GM21360 (cell line): ENCODE measurements around the gene MOK.

ENCODE experiments used
- ATAC-seq: cut with Tn5 transposase; IDR thresholded peaks from one replicate; pipeline ENCODE4 v1.9.1; 2021; ENCODE audit warnings: mild to moderate bottlenecking, moderate library complexity; ENCODE audit not compliant: unreplicated experiment

Gene MOK

GRCh38 chr14:102209224-102209966 is 95.6 kb downstream of the MOK start:
- ATAC-seq, result no peak

DNA sequence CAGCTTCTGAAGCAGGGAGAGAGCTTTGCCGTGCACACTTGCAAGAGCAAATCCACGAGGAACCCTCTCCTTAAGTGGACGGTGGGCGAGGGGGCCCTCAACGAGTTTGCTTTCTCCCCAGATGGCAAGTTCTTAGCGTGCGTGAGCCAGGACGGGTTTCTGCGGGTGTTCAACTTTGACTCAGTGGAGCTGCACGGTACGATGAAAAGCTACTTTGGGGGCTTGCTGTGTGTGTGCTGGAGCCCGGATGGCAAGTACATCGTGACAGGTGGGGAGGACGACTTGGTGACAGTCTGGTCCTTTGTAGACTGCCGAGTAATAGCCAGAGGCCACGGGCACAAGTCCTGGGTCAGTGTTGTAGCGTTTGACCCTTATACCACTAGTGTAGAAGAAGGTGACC is 96.2 kb downstream of the MOK start:
- no peak for ATAC-seq

DNA sequence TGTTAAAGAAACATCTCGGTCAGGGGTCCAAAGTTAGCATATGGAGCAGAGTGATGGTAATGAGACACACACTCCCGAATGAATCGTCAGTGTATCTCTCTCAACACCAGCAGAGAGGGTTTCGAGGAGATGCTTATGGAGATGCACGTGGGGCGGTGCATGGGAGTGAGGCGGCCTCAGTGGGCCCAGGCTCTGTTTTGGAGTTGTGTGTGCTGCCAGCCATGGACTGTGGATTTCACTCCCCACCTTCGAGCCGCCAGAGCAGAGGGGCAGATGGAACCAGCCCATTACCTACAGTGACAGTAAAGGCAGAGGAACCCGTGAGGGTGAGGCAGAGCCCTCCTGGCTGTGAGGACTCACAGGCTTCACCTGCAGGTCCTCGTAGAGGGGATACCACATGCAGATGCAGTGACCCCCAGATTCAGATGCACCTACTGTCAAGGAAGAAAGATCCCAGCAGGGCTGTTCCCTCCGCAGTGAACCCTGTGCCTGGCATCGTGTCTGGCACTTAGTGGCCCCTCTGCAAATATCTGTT is 97.1 kb downstream of the MOK start:
- ATAC-seq, result no peak

- no peak for ATAC-seq
These were observed 98.0 kb downstream of the MOK start for GRCh38 chr14:102206918-102207317.

- no peak for ATAC-seq
These were observed 99.4 kb downstream of the MOK start for GRCh38 chr14:102205560-102205959.

DNA sequence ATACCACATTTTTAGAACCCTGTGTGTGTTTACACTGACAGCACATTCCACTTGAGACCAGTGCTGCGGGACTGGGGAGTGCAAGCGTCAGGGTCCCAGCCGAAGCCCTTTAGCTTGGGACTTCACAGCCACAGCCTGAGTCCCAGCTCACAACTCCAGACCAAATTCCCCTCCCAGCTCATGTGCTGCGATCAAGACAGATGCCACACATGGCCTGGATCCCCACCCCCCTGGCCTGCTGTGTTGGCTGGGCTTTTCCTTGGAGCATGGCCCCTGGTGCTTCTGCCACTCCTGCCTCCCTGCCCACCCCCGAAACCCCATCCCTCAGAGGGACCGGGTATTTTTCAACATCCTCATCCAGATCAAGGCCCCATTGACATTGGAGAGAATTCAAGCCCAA is 101.6 kb downstream of the MOK start:
- no peak for ATAC-seq

DNA sequence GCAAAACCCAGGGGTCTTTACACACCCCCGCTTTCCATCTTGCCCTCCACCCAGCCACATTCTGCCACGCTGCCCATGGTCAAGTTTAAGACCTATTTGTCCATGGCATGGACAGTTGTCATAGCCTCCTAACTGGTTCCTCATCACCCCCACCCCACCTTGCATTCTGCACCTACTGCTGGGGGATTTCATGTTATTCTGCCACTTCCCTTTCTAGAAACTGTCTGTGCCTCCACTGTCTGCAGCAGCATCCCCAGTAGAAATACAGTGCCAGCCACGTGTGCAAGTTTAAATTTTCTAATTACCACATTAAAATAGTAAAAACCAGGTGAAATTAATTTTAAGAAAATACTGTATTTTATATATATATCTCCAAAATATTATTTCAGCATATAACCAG is 102.0 kb downstream of the MOK start:
- no peak for ATAC-seq

DNA sequence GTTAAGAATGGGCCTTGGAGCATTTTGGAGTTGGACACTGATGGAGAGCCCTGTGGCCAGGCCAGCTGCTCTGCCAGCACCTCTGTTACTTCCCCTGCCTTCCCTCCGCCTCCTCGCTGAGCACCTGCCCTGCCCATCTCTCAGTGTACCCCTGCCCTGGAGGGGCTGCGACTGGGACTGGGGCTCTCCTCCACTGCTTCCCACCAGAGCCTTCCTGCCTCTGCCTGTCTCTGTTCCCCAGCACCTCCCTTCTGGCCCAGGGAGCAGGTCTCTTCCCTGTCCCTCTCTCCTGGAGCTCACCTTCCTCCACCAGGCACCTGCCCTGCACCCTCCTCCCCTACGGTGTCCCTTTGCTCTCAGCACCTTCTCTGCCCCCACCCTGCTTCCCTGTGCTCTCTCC is 103.2 kb downstream of the MOK start:
- no peak for ATAC-seq

DNA sequence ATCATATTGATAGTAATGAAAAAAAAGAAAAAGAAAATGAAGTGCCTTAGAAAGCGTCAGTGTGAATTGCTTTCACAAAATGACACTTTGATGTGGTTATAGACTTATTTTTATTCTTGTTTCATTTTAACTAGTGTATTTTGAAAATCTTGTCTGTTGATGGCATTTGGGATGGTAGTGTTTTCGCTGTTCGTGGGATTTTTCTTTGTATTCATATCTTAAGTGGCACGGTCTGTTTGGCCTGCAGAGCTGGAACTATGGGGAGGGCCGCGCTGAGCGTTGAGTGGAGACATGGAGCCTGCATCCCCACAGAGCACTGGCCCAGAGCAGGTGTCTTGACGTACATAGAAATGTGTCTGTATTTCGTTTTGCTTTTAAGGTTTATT is 103.6 kb downstream of the MOK start:
- no peak for ATAC-seq

DNA sequence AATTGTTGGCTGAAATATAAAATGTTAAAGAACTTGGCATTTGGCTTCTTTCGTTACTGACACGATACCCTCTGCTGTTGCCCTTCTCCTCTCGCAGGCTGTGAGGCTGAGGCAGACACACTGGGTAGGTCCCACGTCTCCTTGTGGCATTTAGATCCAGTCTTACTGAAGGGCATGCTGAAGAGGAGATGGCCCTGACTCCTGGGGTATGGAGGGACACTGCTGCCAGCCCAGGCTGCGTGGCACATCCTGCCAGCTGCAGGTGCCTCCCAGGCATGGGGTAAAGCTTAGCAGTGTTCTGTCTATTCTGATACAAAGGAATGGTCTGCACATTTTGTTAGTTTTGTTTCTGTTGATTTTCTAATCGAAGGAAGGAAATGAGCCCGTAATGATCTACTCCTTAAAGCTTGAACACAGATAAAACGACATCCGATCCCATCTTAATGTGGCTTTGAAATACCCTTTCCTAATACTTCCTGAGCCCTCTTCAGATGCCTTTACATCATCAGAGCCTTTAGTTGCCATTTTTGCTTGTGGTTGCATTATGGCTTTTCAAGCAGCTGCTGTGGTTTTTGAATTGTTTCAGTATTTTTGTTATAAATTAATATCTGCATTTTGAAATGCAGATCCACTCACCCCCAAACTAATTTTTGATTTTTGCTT is 104.1 kb downstream of the MOK start:
- no peak for ATAC-seq

DNA sequence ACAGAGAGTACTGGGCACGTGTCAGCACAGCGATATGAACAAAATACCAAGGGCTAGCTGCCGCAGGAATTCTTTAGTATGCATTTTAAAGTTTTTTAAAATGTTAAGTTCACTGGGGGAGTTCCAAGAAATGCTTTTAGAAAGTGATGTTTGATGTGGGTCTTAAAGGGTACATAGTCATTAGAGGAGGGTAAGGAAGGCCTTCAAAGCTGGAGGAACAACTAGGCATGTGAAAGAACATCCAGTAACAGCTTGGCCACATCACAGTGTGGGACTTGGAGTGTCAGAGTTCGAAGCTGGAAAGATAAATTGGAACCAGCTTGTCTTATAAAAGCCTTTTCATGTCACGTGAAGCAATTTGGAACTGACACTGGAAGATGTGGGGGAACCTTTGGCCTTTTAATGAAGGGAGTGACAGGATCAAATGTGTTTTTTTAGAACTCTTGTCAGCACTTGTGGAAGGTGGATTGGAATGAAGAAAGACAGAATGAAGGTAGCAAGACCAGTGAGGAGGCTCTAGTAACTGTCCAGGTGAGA is 107.6 kb downstream of the MOK start:
- no peak for ATAC-seq

DNA sequence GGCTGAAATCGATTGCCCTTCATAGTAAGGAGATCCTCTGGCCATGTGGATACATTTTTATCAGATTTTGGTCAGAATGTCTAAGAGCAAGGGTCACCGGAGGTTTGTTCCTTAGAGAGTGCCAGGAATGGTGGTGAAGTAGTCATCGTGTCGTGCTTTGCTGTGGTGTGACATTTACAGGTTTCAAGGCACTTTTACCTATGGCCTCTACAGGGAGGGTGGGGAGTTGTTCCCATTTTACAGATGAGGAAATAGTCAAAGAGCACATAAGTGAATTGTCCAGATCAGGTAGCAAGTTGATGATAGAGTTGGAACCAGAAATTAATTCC is 108.1 kb downstream of the MOK start:
- ATAC-seq, result no peak

- no peak for ATAC-seq
These were observed 108.7 kb downstream of the MOK start for GRCh38 chr14:102196039-102196901.

DNA sequence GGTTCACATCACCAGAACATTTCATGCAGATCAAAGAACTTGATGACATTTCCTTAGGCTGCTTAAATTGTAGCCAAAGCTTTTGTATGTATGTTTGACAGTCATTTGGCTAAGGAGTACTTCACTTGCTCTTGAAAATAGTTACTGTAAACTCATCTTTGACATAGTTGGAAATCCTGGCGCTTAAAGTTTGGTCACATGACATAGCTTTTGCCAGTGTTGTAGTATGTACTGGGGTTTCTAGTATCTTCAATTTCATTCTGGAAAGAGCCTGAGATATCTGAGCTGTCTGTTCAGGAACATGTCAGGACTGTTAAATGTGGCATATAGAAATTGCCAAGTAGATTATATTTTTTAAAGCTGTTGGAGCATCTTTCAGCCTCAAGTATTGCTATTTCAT is 109.5 kb downstream of the MOK start:
- no peak for ATAC-seq

- no peak for ATAC-seq
These were observed 110.1 kb downstream of the MOK start for GRCh38 chr14:102194856-102195255.

- no peak for ATAC-seq
These were observed 112.0 kb downstream of the MOK start for GRCh38 chr14:102192840-102193502.

DNA sequence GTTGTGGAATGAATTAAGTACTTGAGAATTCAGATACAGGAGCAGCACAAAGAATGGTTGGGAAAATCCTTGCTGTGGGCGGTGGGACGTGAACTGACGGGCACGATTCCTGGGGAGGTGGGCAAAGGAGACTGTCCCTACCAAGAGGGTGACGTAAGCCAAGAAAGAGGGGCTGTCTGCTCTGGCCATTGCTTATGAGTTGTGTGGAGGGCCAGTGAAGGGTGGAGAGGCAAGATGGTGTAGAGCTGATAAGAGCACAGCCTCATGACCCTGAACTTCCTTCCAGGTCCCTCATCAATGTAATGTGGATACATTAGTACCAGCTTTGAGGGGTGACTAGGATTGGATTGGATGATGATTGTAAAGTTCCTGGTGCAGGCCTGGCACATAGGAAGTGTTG is 115.1 kb downstream of the MOK start:
- no peak for ATAC-seq

DNA sequence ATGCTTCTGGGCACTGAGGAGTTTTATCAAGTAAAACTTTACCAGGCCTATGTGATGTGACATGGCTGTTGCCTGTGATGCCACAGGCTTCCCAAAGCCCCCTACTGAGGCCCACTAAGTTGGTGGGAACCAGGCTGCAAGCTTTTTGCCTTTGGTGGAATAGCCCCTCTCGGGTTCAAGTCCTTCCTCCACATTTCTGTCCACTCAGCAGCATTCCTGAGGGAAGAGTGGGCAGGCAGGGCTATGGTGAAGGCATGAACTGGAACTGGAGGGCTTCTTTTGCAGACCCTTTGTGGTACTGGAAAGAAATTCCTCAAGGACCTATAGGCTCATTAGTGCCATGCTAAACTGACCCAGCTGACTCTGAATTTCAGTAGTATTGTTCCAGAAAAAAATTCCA is 116.8 kb downstream of the MOK start:
- ATAC-seq, result no peak

DNA sequence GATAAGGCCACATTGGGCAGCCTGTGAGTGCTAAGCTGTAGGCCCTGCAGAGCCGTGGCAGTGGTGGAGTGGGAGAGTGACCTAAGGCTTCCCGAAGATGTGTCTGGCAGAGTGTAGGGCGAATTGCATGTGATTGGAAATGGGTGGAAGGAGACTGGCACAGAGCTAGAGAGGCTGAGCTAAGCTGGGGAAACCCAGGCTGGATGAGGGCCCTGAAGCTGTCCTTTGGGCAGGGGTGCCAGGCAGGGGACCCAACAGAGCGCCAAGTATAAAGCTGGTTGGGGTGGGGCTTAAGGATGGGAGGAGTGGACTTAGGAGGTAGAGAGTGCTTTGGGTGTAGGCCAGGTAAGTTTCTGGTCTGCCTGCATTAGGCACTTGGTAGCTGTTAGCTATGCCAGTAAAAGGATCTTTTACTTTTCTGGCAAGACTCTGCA is 117.4 kb downstream of the MOK start:
- ATAC-seq, result no peak

GRCh38 chr14:102187044-102187443 is 117.9 kb downstream of the MOK start:
- ATAC-seq, result no peak

DNA sequence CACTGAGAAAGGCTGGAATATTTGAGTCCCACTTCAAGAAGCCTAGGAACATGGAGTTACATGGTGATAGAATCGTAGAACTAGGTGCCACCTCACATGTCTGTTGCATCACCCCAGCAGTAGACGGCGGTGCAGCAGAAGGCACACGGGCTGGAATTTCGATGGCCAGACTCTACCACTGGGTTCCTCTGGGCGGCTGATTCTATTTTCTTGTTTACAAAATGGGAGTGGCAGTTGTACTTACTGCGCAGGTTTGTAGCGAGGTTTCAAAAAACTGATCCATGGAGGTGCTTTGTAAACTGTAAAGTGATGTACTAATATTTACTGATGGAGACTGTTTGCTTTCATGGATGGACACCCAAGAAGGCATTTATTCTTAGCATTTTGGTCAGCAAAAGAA is 119.6 kb downstream of the MOK start:
- no peak for ATAC-seq
